ENCODE measurements around the gene ANGPTL4.
A peak's percentile ranks its signal among the peaks of the same experiment; 100 is the strongest.
"Not testable (repeated sequence)": the region's sequence is repeated elsewhere in the genome, so short reads cannot be mapped to it uniquely, and the experiment has no call there.

Gene ANGPTL4

GRCh38 chr19:8366961-8367326, 3.0 kb downstream of the ANGPTL4 start:
- H3K27ac ChIP-seq, result no peak overlapping the region
- H3K27me3 ChIP-seq (ENCODE audit: insufficient read depth, low read depth, severe bottlenecking), result no peaks in the 10 kb centered on the region
- no peak for DNase-seq
- no peak for TF ChIP-seq CTCF (IDR thresholded peaks at IDR 0.05; ENCODE audit: low read depth, low read length)
- H3K36me3 ChIP-seq, result no peaks in the 10 kb centered on the region
- H3K4me3 ChIP-seq (ENCODE audit: low read depth, low read length), result no peak overlapping the region
- no peaks in the 10 kb centered on the region for H3K9me3 ChIP-seq (ENCODE audit: severe bottlenecking)

- H3K27ac ChIP-seq, result no peak overlapping the region
- H3K27me3 ChIP-seq (ENCODE audit: insufficient read depth, low read depth, severe bottlenecking), result no peaks in the 10 kb centered on the region
- no peaks in the 10 kb centered on the region for H3K36me3 ChIP-seq
- peak; percentile 28 for DNase-seq
- no peak for TF ChIP-seq CTCF (IDR thresholded peaks at IDR 0.05; ENCODE audit: low read depth, low read length)
- H3K9me3 ChIP-seq (ENCODE audit: severe bottlenecking), result no peaks in the 10 kb centered on the region
- H3K4me3 ChIP-seq (ENCODE audit: low read depth, low read length), result no peak overlapping the region
Measured at GRCh38 chr19:8367327-8368001, 3.5 kb downstream of the ANGPTL4 start.

- H3K36me3 ChIP-seq, result no peaks in the 10 kb centered on the region; the same call in 1 of the 2 replicates
- no peaks in the 10 kb centered on the region for H3K27me3 ChIP-seq (ENCODE audit: insufficient read depth, low read depth, severe bottlenecking)
- H3K27ac ChIP-seq, result no peak overlapping the region
- H3K9me3 ChIP-seq (ENCODE audit: severe bottlenecking), result no peaks in the 10 kb centered on the region
- TF ChIP-seq CTCF (IDR thresholded peaks at IDR 0.05; ENCODE audit: low read depth, low read length), result no peak
- H3K4me3 ChIP-seq (ENCODE audit: low read depth, low read length), result no peak overlapping the region
- DNase-seq, result no peak
Measured at GRCh38 chr19:8370176-8371010, 6.4 kb downstream of the ANGPTL4 start.

- Histone ChIP-seq H3K4me3 (ENCODE audit: low read depth, low read length) (no peak overlapping the region), H3K27me3 (ENCODE audit: insufficient read depth, low read depth, severe bottlenecking) (no peaks in the 10 kb centered on the region), H3K36me3 (no peaks in the 10 kb centered on the region; the same call in 1 of the 2 replicates), H3K27ac (no peak overlapping the region), H3K9me3 (ENCODE audit: severe bottlenecking) (no peaks in the 10 kb centered on the region)
- no peak for TF ChIP-seq CTCF (IDR thresholded peaks at IDR 0.05; ENCODE audit: low read depth, low read length)
- no peak for DNase-seq
Measured at GRCh38 chr19:8371011-8371804, 7.3 kb downstream of the ANGPTL4 start.

- no peaks in the 10 kb centered on the region for H3K9me3 ChIP-seq (ENCODE audit: severe bottlenecking)
- H3K27me3 ChIP-seq (ENCODE audit: insufficient read depth, low read depth, severe bottlenecking), result no peaks in the 10 kb centered on the region
- no peak for TF ChIP-seq CTCF (IDR thresholded peaks at IDR 0.05; ENCODE audit: low read depth, low read length)
- no peak overlapping the region for H3K4me3 ChIP-seq (ENCODE audit: low read depth, low read length)
- no peak for DNase-seq
- H3K27ac ChIP-seq, result no peak overlapping the region
- H3K36me3 ChIP-seq, result no peaks in the 10 kb centered on the region; the same call in 1 of the 2 replicates
Measured at GRCh38 chr19:8373867-8374813, 10.2 kb downstream of the ANGPTL4 start.

- not testable (repeated sequence) for H3K27ac ChIP-seq; H3K4me3 ChIP-seq (ENCODE audit: low read depth, low read length); DNase-seq; H3K27me3 ChIP-seq (ENCODE audit: insufficient read depth, low read depth, severe bottlenecking); H3K36me3 ChIP-seq; H3K9me3 ChIP-seq (ENCODE audit: severe bottlenecking)
Measured at GRCh38 chr19:8375766-8376165, 11.8 kb downstream of the ANGPTL4 start.

- not testable (repeated sequence) for H3K27me3 ChIP-seq (ENCODE audit: insufficient read depth, low read depth, severe bottlenecking); DNase-seq; H3K9me3 ChIP-seq (ENCODE audit: severe bottlenecking); H3K27ac ChIP-seq; H3K36me3 ChIP-seq; H3K4me3 ChIP-seq (ENCODE audit: low read depth, low read length)
Measured at GRCh38 chr19:8376373-8376974, 12.5 kb downstream of the ANGPTL4 start.
